CD4-positive, alpha-beta T cell (primary cell): ENCODE results near the gene GMPS. TPM values are rescaled to one million over a fixed set of nuclear protein-coding genes. Genes with fewer than 3 reads are reported as not detected.

ENCODE experiments used
- ATAC-seq: fragments of 200-7000 bp; cut with Tn5 transposase; one replicate; pipeline ENCODE4 v1.10.0; 2022; ENCODE audit warnings: mild to moderate bottlenecking; ENCODE audit not compliant: poor library complexity
- CTCF ChIA-PET: fragments of 350-600 bp; sonication (Branson Sonifier 250); formaldehyde crosslinking; loops from one replicate; lab custom pipeline; 2021; ENCODE audit warnings: antibody characterized with exemption, inconsistent platforms; lab: Charles Lee
- POLR2A ChIA-PET: fragments of 350-600 bp; sonication (Branson Sonifier 250); formaldehyde crosslinking; loops from one replicate; lab custom pipeline; 2021; ENCODE audit warnings: antibody characterized with exemption, inconsistent platforms; lab: Charles Lee
- DNase-seq, 14 experiments: peaks; one replicate each; pipeline ENCODE4 v3.0.0-alpha.2; 2013 to 2020; ENCODE audit warnings: mixed read lengths in 2 of 14
- H3K27ac ChIP-seq, 2 donors: one replicate each; pipeline versions ENCODE4 v1.5.1 to v1.7.0; 2013; ENCODE audit warnings: low read length in 2 of 2, low read depth in 1 of 2, mild to moderate bottlenecking in 1 of 2
- H3K27me3 ChIP-seq, 2 experiments: 1 replicate in 1 of 2; 2 replicates in 1 of 2; pipeline versions ENCODE4 v1.6.1 to v1.7.0; 2013; ENCODE audit warnings: low read length in 2 of 2, control low read depth in 1 of 2, mild to moderate bottlenecking in 1 of 2, moderate library complexity in 1 of 2; ENCODE audit not compliant: insufficient read depth in 2 of 2, control insufficient read depth in 1 of 2
- H3K36me3 ChIP-seq: one replicate; pipeline ENCODE4 v1.6.1; 2013; ENCODE audit warnings: low read length, control low read depth; ENCODE audit not compliant: insufficient read depth
- H3K4me1 ChIP-seq: one replicate; pipeline ENCODE4 v1.6.1; 2013; ENCODE audit warnings: low read length, control low read depth; ENCODE audit not compliant: insufficient read depth
- H3K4me3 ChIP-seq: one replicate; pipeline ENCODE4 v1.5.1; 2013; ENCODE audit warnings: mild to moderate bottlenecking, low read length, moderate library complexity
- H3K9me3 ChIP-seq, 2 experiments: 1 replicate in 1 of 2; 2 replicates in 1 of 2; pipeline versions ENCODE4 v1.6.1 to v1.7.0; 2013; ENCODE audit warnings: low read length in 2 of 2, mild to moderate bottlenecking in 2 of 2, control low read depth in 1 of 2, moderate library complexity in 1 of 2; ENCODE audit not compliant: control insufficient read depth in 1 of 2, insufficient read depth in 1 of 2
- H3K27ac Mint-ChIP-seq: one replicate; pipeline ENCODE4 v1.8.0; 2020; ENCODE audit warnings: mixed read lengths
- H3K27me3 Mint-ChIP-seq: one replicate; pipeline ENCODE4 v1.8.0; 2021; ENCODE audit warnings: mixed read lengths
- H3K36me3 Mint-ChIP-seq: one replicate; pipeline ENCODE4 v1.8.0; 2021; ENCODE audit warnings: low read depth, mixed read lengths
- H3K4me1 Mint-ChIP-seq: one replicate; pipeline ENCODE4 v1.8.0; 2021; ENCODE audit warnings: low read depth, mixed read lengths
- H3K4me3 Mint-ChIP-seq: one replicate; pipeline ENCODE4 v1.8.0; 2020; ENCODE audit warnings: mild to moderate bottlenecking, mixed read lengths
- H3K9me3 Mint-ChIP-seq: one replicate; pipeline ENCODE4 v1.8.0; 2020; ENCODE audit warnings: mixed read lengths
- intact Hi-C, 2 experiments: fragments of 100-400 bp; cut with DNase I in 1 of 2; cut with micrococcal nuclease in 1 of 2; formaldehyde crosslinking; loops; one replicate each; pipeline versions ENCODE4 v1.15.1 to v1.9.0; 2023 to 2025; cut with DNase I, micrococcal nuclease
- total RNA-seq, 174 experiments: library from RNA in 2 of 174; stranded (reverse) in 2 of 174; gene quantifications; one replicate each; pipeline ENCODE4 v1.2.3 and lab custom pipeline; 2021 to 2026
- TF ChIP-seq, protein P1 (sequence below): fragments of 200-600 bp; IDR thresholded peaks from one replicate; pipeline ENCODE4 v1.8.0; 2022; ENCODE audit warnings: antibody characterized with exemption, mild to moderate bottlenecking

GMPS gene
- total RNA-seq, 2 experiments from 2014 or later = 34.1 to 34.3 TPM

DNA sequence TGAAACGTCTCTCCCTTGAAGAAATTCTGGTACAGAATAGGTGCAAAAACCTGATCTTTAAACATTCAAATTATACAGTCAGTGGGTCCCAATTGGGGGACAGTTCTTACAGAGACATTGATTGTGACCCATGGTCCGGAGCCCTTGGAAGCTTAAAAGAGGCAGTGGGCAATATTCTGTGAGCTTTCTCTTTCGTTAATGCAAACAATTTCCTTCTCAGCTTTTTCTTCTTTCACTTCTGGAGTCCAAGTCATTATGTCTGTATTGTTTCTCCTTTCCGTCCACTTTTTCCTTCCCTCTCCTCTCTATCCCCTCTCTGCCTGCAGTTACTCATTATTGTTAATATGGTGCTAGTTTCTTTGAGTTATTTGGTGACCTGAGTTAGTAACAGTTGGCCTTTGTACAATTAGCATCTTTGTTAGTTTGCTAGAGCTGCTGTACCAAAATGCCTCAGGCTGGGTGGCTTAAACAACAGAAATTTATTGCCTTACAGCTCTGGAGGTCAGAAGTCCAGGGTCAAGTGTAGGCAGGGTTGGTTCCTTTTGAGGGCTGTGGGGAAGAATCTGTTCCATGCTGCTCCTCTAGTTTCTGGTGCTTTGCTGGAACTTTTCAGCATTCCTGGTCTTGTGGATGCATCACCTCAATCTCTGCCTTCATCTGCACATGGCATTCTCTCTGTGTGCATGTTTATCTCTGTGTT, 102.6 kb downstream of the GMPS start:
- ATAC-seq (no peak), DNase-seq (no peak)
- Mint-ChIP-seq H3K27ac (no peak overlapping the region), H3K9me3 (no peaks in the 10 kb centered on the region), H3K27me3 (peaks cover 6% of the 10 kb centered on the region), H3K36me3 (no peaks in the 10 kb centered on the region), H3K4me1 (no peaks in the 10 kb centered on the region), H3K4me3 (no peak overlapping the region)
- ChIA-PET CTCF (interaction anchor here (1.1 kb wide), 1 partner anchor 167 kb away, joined by 3 read pairs; the partner anchor contains the start of gene C3orf33), POLR2A (no interaction called here)
- Histone ChIP-seq H3K4me3 (no peak overlapping the region), H3K9me3 (no peaks in the 10 kb centered on the region), H3K27me3 (peaks cover 0 to 3% of the 10 kb centered on the region in 2 experiments), H3K27ac (no peak overlapping the region), H3K36me3 (no peaks in the 10 kb centered on the region), H3K4me1 (no peaks in the 10 kb centered on the region)
- TF ChIP-seq, protein P1, sequence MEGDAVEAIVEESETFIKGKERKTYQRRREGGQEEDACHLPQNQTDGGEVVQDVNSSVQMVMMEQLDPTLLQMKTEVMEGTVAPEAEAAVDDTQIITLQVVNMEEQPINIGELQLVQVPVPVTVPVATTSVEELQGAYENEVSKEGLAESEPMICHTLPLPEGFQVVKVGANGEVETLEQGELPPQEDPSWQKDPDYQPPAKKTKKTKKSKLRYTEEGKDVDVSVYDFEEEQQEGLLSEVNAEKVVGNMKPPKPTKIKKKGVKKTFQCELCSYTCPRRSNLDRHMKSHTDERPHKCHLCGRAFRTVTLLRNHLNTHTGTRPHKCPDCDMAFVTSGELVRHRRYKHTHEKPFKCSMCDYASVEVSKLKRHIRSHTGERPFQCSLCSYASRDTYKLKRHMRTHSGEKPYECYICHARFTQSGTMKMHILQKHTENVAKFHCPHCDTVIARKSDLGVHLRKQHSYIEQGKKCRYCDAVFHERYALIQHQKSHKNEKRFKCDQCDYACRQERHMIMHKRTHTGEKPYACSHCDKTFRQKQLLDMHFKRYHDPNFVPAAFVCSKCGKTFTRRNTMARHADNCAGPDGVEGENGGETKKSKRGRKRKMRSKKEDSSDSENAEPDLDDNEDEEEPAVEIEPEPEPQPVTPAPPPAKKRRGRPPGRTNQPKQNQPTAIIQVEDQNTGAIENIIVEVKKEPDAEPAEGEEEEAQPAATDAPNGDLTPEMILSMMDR = no peak
- intact Hi-C loops = no loop called here

DNA sequence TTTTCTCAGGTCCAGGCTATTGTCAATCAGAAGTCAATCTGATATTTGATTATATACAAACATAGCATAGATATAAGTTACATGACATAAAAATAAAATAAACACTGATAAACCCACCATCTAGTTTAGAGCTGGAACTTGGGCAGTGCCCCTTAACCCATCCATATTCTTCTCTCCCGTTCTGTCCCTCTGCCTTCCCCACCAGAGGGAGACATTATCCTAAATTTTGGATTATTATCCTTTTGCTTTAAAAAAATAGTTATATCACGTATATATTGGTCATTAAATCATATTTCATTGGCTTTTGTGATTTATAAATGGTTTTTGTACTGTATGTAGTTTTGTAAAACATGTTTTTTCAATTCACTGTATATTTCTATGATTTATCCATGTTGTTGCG, 107.9 kb downstream of the GMPS start:
- Mint-ChIP-seq H3K27ac (no peak overlapping the region), H3K36me3 (no peaks in the 10 kb centered on the region), H3K9me3 (no peaks in the 10 kb centered on the region), H3K4me3 (no peak overlapping the region), H3K27me3 (no peaks in the 10 kb centered on the region), H3K4me1 (no peaks in the 10 kb centered on the region)
- intact Hi-C loops = no loop called here
- ATAC-seq (no peak), DNase-seq (no peak)
- Histone ChIP-seq H3K9me3 (no peaks in the 10 kb centered on the region), H3K27me3 (no peaks in the 10 kb centered on the region), H3K36me3 (no peaks in the 10 kb centered on the region), H3K4me3 (no peak overlapping the region), H3K4me1 (no peaks in the 10 kb centered on the region), H3K27ac (no peak overlapping the region)
- ChIA-PET CTCF (no interaction called here), POLR2A (no interaction called here)
- TF ChIP-seq, protein P1 = no peak

DNA sequence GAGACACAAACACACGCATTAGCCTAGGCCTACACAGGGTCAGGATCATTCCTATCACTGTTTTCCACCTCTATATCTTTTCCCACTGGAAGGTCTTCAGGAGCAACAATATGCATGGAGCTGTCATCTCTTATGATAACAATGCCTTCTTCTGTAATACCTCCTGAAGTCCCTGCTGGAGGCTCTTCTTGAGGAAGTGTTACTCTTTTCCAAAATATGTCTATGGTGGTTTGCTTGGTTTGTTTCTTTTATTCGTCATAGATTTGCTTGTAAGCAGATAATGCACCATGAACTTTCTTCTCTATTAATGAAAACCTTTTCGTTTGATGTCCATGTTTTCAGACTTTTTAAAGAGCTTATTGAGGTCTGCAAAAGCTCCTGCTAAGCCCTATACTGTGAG, 109.3 kb downstream of the GMPS start:
- H3K36me3 Mint-ChIP-seq = no peaks in the 10 kb centered on the region
- Histone ChIP-seq H3K9me3 (no peaks in the 10 kb centered on the region), H3K36me3 (no peaks in the 10 kb centered on the region), H3K4me3 (no peak overlapping the region), H3K4me1 (no peaks in the 10 kb centered on the region), H3K27me3 (peaks cover 0 to 4% of the 10 kb centered on the region in 2 experiments), H3K27ac (no peak overlapping the region)
- TF ChIP-seq, protein P1 = no peak
- no peaks in the 10 kb centered on the region for H3K27me3 Mint-ChIP-seq
- ATAC-seq = no peak
- POLR2A ChIA-PET = no interaction called here
- H3K4me1 Mint-ChIP-seq = no peaks in the 10 kb centered on the region
- H3K27ac Mint-ChIP-seq = no peak overlapping the region
- DNase-seq = no peak
- no peak overlapping the region for H3K4me3 Mint-ChIP-seq
- no peaks in the 10 kb centered on the region for H3K9me3 Mint-ChIP-seq
- CTCF ChIA-PET = no interaction called here
- intact Hi-C loops = no loop called here
